Measurements from ENCODE around the gene SIRPB1. TPM values are rescaled to one million over a fixed set of nuclear protein-coding genes. Genes with fewer than 3 reads are reported as not detected.

Gene SIRPB1
- total RNA-seq, 6 experiments from 2014 or later: 0.73 to 5.1 (median 3.9) TPM

GRCh38 chr20:1636621-1637020, 16.8 kb upstream of the SIRPB1 start:
- Histone ChIP-seq H3K4me1 (no peaks in the 10 kb centered on the region), H3K27me3 (no peaks in the 10 kb centered on the region), H3K9me3 (no peaks in the 10 kb centered on the region), H3K36me3 (no peaks in the 10 kb centered on the region), H3K4me3 (no peak overlapping the region), H3K27ac (no peak overlapping the region)
- ATAC-seq (peak; percentile 19 to 46 (median 37)), DNase-seq (no peak)
- intact Hi-C loops (cut with DNase I): no loop called here
- TF ChIP-seq CTCF (IDR thresholded peaks at IDR 0.05) (no peak), POLR2A (IDR thresholded peaks at IDR 0.05) (no peak)
- WGBS (ENCODE audit: insufficient coverage, low coverage, low lambda C conversion rate, missing lambda C conversion rate): 33% methylated on average over 2 of the region's 2 CpGs

GRCh38 chr20:1635291-1635979, 15.6 kb upstream of the SIRPB1 start:
- DNase-seq: no peak
- WGBS (ENCODE audit: insufficient coverage, low coverage, low lambda C conversion rate, missing lambda C conversion rate): 87% methylated on average over 5 of the region's 10 CpGs
- Histone ChIP-seq H3K27me3 (no peaks in the 10 kb centered on the region), H3K27ac (no peak overlapping the region), H3K4me1 (no peaks in the 10 kb centered on the region), H3K36me3 (no peaks in the 10 kb centered on the region), H3K9me3 (no peaks in the 10 kb centered on the region), H3K4me3 (no peak overlapping the region)
- ATAC-seq: no peak
- TF ChIP-seq POLR2A (IDR thresholded peaks at IDR 0.05) (no peak), CTCF (IDR thresholded peaks at IDR 0.05) (no peak)
- intact Hi-C loops (cut with DNase I): no loop called here

GRCh38 chr20:1633535-1633934, 13.7 kb upstream of the SIRPB1 start:
- no peaks in the 10 kb centered on the region for H3K27me3 ChIP-seq
- no peak overlapping the region for H3K4me3 ChIP-seq
- no peaks in the 10 kb centered on the region for H3K36me3 ChIP-seq
- WGBS (ENCODE audit: insufficient coverage, low coverage, low lambda C conversion rate, missing lambda C conversion rate): 61% methylated on average over 4 of the region's 4 CpGs
- DNase-seq (no peak), ATAC-seq (no peak)
- intact Hi-C loops (cut with DNase I): no loop called here
- H3K4me1 ChIP-seq: no peaks in the 10 kb centered on the region
- no peak for TF ChIP-seq POLR2A (IDR thresholded peaks at IDR 0.05)
- TF ChIP-seq CTCF (IDR thresholded peaks at IDR 0.05): no peak
- H3K9me3 ChIP-seq: no peaks in the 10 kb centered on the region
- no peak overlapping the region for H3K27ac ChIP-seq

GRCh38 chr20:1632178-1632577, 12.4 kb upstream of the SIRPB1 start:
- intact Hi-C loops (cut with DNase I): no loop called here
- DNase-seq: no peak
- no peak for ATAC-seq
- no peaks in the 10 kb centered on the region for H3K4me1 ChIP-seq
- H3K27me3 ChIP-seq: no peaks in the 10 kb centered on the region
- H3K36me3 ChIP-seq: no peaks in the 10 kb centered on the region
- no peak overlapping the region for H3K4me3 ChIP-seq
- H3K9me3 ChIP-seq: no peaks in the 10 kb centered on the region
- no peak for TF ChIP-seq POLR2A (IDR thresholded peaks at IDR 0.05)
- no peak for TF ChIP-seq CTCF (IDR thresholded peaks at IDR 0.05)
- WGBS (ENCODE audit: insufficient coverage, low coverage, low lambda C conversion rate, missing lambda C conversion rate): 76% methylated on average over 3 of the region's 4 CpGs
- H3K27ac ChIP-seq: no peak overlapping the region
